Measurements from ENCODE around the gene UEVLD.
A peak's percentile ranks its signal among the peaks of the same experiment; 100 is the strongest.

UEVLD gene

GRCh38 chr11:18502352-18502751 lies 86.2 kb downstream of the UEVLD start:
- FAIRE-seq (no peak), DNase-seq (ENCODE audit: insufficient read length, low spot score) (no peak)

- no peak for FAIRE-seq
- DNase-seq (ENCODE audit: insufficient read length, low spot score): no peak
Observed at GRCh38 chr11:18501629-18502028, 86.9 kb downstream of the UEVLD start.

GRCh38 chr11:18498039-18498438 lies 90.5 kb downstream of the UEVLD start:
- FAIRE-seq (no peak), DNase-seq (ENCODE audit: insufficient read length, low spot score) (no peak)

GRCh38 chr11:18495703-18496102 lies 92.8 kb downstream of the UEVLD start:
- FAIRE-seq (no peak), DNase-seq (ENCODE audit: insufficient read length, low spot score) (no peak)

GRCh38 chr11:18495271-18495670 lies 93.3 kb downstream of the UEVLD start:
- DNase-seq (ENCODE audit: insufficient read length, low spot score) (no peak), FAIRE-seq (no peak)

GRCh38 chr11:18493310-18493709 lies 95.2 kb downstream of the UEVLD start:
- FAIRE-seq (no peak), DNase-seq (ENCODE audit: insufficient read length, low spot score) (no peak)

GRCh38 chr11:18492888-18493287 lies 95.6 kb downstream of the UEVLD start:
- DNase-seq (ENCODE audit: insufficient read length, low spot score) (no peak), FAIRE-seq (peak; percentile 55)

GRCh38 chr11:18491924-18492323 lies 96.6 kb downstream of the UEVLD start:
- no peak for DNase-seq (ENCODE audit: insufficient read length, low spot score)
- FAIRE-seq: no peak

GRCh38 chr11:18490736-18491485 lies 97.6 kb downstream of the UEVLD start:
- FAIRE-seq (no peak), DNase-seq (ENCODE audit: insufficient read length, low spot score) (no peak)

- DNase-seq (ENCODE audit: insufficient read length, low spot score): no peak
- no peak for FAIRE-seq
Observed at GRCh38 chr11:18490319-18490718, 98.2 kb downstream of the UEVLD start.

GRCh38 chr11:18485913-18486528 lies 102.5 kb downstream of the UEVLD start:
- peak; percentile 56 for FAIRE-seq
- no peak for DNase-seq (ENCODE audit: insufficient read length, low spot score)
